Esophagus muscularis mucosa (tissue), 3 donors: Measurements from ENCODE around the gene SRSF3.

ENCODE experiments used
- CTCF ChIP-seq, 3 experiments: fragments of 200-600 bp in 2 of 3; fragments of 450-650 bp in 1 of 3; sonication (generic) in 2 of 3; IDR thresholded peaks; one replicate each; pipeline ENCODE4 v1.5.1; 2017 to 2019; ENCODE audit warnings: antibody characterized with exemption in 3 of 3, mild to moderate bottlenecking in 2 of 3, moderate library complexity in 1 of 3
- POLR2AphosphoS5 ChIP-seq, 2 donors: sonication (generic); formaldehyde crosslinking; IDR thresholded peaks; one replicate each; pipeline ENCODE4 v1.6.1; 2017; ENCODE audit warnings: antibody characterized with exemption in 2 of 2

- no peak for TF ChIP-seq CTCF (IDR thresholded peaks at IDR 0.05)
- TF ChIP-seq POLR2AphosphoS5 (IDR thresholded peaks at IDR 0.05) = peak; percentile 12 to 20
These were observed 5.6 kb downstream of the SRSF3 start for GRCh38 chr6:36599791-36600209.
